Adrenal gland (tissue), 12 donors: ENCODE measurements around the gene IL17RD. TPM values are rescaled to one million over a fixed set of nuclear protein-coding genes. Genes with fewer than 3 reads are reported as not detected.

Experiments
- DNase-seq, 7 donors: peaks; one replicate each; pipeline ENCODE4 v3.0.0-alpha.2; 2019 to 2020
- H3K27ac ChIP-seq, 5 donors: fragments of 200-600 bp; sonication (generic) in 4 of 5; 1 replicate in 3 of 5; 2 replicates in 2 of 5; pipeline versions ENCODE4 v1.5.1 to v1.8.0; 2016 to 2020; ENCODE audit warnings: mild to moderate bottlenecking in 1 of 5
- H3K27me3 ChIP-seq: fragments of 200-600 bp; 2 replicates; pipeline ENCODE4 v1.8.0; 2021
- H3K36me3 ChIP-seq, 2 donors: fragments of 200-600 bp; replicated peaks in 1 of 2; 1 replicate in 1 of 2; 2 replicates in 1 of 2; pipeline versions ENCODE4 v1.5.1 to v1.8.0; 2018 to 2022
- H3K4me1 ChIP-seq, 2 donors: fragments of 200-600 bp; replicated peaks in 1 of 2; 1 replicate in 1 of 2; 2 replicates in 1 of 2; pipeline versions ENCODE4 v1.5.1 to v1.8.0; 2018 to 2021
- H3K4me3 ChIP-seq, 4 donors: fragments of 200-600 bp; sonication (generic) in 3 of 4; one replicate each; pipeline ENCODE4 v1.5.1; 2016 to 2018
- H3K9me3 ChIP-seq, 3 donors: fragments of 200-600 bp; sonication (generic) in 1 of 3; replicated peaks in 1 of 3; 1 replicate in 2 of 3; 2 replicates in 1 of 3; pipeline versions ENCODE4 v1.5.1 to v1.8.0; 2016 to 2021
- CTCF ChIP-seq, 6 experiments: fragments of 450-650 bp in 4 of 6; fragments of 200-600 bp in 2 of 6; sonication (generic) in 1 of 6; IDR thresholded peaks; 1 replicate in 5 of 6; 2 replicates in 1 of 6; pipeline versions ENCODE4 v1.5.1 to v1.8.0; 2016 to 2021; ENCODE audit warnings: antibody characterized with exemption in 6 of 6, mild to moderate bottlenecking in 2 of 6, moderate library complexity in 1 of 6
- POLR2A ChIP-seq, 2 donors: fragments of 450-650 bp; IDR thresholded peaks; one replicate each; pipeline ENCODE4 v1.6.1; 2017; ENCODE audit warnings: antibody characterized with exemption in 2 of 2, mild to moderate bottlenecking in 2 of 2, moderate library complexity in 1 of 2
- WGBS, 4 donors: extraction: QIAGEN DNeasy Blood & Tissue Kit in 2 of 4; methylation state at CpG; one replicate each; pipeline versions ENCODE4 v1.1.5 to v1.1.7; 2013 to 2017; 5-methylcytosine and 5-hydroxymethylcytosine counted together
- intact Hi-C, 2 donors: fragments of 100-400 bp; cut with DNase I; formaldehyde crosslinking; loops; one replicate each; pipeline versions ENCODE4 v1.14.1 to v1.15.0; 2022 to 2023
- polyA plus RNA-seq, 3 donors: library from polyadenylated mRNA; stranded (reverse); fragments of 200-250 nt in 2 of 3; fragments of 350-450 nt in 1 of 3; fragmentation: Illumina TruSeq in 1 of 3; extraction: RNeasy Lipid Tissue Mini Kit (QIAGEN cat#74804) in 1 of 3; gene quantifications; one replicate each; pipeline ENCODE4 v1.2.3, GENCODE V29; 2013 to 2014
- total RNA-seq, 9 donors: library from RNA; depleted of rRNA in 4 of 9; stranded (reverse); fragments of >200 nt in 4 of 9; fragments of 120-200 nt in 1 of 9; fragmentation: NEBNext Ultra II Directional in 1 of 9; extraction: Animal tissue kit (Norgen Biotek cat#: 25700) in 1 of 9; gene quantifications; one replicate each; pipeline versions ENCODE4 v1.1.0 to v1.2.4, GENCODE V29; 2013 to 2023
- donor health status: healthy with polysubstance abuse.
- donor health status: Bipolar disorder and iron deficiency.
- donor health status: DM: yes; HTN: yes; CAD: no.
- donor health status: DM: no; HTN: no; CAD: no.
- donor health status: DM: no; HTN: no; CAD: no.
- donor health status: DM: yes; HTN: yes; CAD: no.

Gene IL17RD
- total and polyA plus RNA-seq, 12 donors = 0.44 to 7.1 (median 1.5) TPM

GRCh38 chr3:57192028-57192427 is 26.9 kb upstream of the IL17RD start:
- no peaks in the 10 kb centered on the region for H3K36me3 ChIP-seq
- H3K27me3 ChIP-seq = no peaks in the 10 kb centered on the region
- WGBS, 4 donors = 90 to 98% (median 92%) methylated on average over 3 of the region's 3 CpGs
- H3K4me3 ChIP-seq = no peak overlapping the region
- intact Hi-C loops = no loop called here
- no peak for TF ChIP-seq POLR2A (IDR thresholded peaks at IDR 0.05)
- no peak for TF ChIP-seq CTCF (IDR thresholded peaks at IDR 0.05)
- no peak overlapping the region for H3K27ac ChIP-seq
- no peaks in the 10 kb centered on the region for H3K4me1 ChIP-seq
- no peak for DNase-seq
- no peaks in the 10 kb centered on the region for H3K9me3 ChIP-seq

- 52 to 62% (median 57%) methylated on average over 6 of the region's 6 CpGs for WGBS, 4 donors
- no peaks in the 10 kb centered on the region for H3K36me3 ChIP-seq
- no peak for DNase-seq
- H3K4me3 ChIP-seq = no peak overlapping the region
- H3K9me3 ChIP-seq = no peaks in the 10 kb centered on the region
- intact Hi-C loops = no loop called here
- TF ChIP-seq CTCF (IDR thresholded peaks at IDR 0.05) (no peak), POLR2A (IDR thresholded peaks at IDR 0.05) (no peak)
- H3K27ac ChIP-seq = no peak overlapping the region
- no peaks in the 10 kb centered on the region for H3K4me1 ChIP-seq
- no peaks in the 10 kb centered on the region for H3K27me3 ChIP-seq
Measured at GRCh38 chr3:57184526-57184925, 19.4 kb upstream of the IL17RD start.

- Histone ChIP-seq H3K27me3 (no peaks in the 10 kb centered on the region), H3K9me3 (no peaks in the 10 kb centered on the region), H3K4me1 (no peaks in the 10 kb centered on the region), H3K36me3 (no peaks in the 10 kb centered on the region), H3K4me3 (no peak overlapping the region), H3K27ac (no peak overlapping the region)
- TF ChIP-seq POLR2A (IDR thresholded peaks at IDR 0.05) (no peak), CTCF (IDR thresholded peaks at IDR 0.05) (peak in 2 of 6 experiments; percentile 24 to 33)
- 68 to 81% (median 74%) methylated on average over 5 of the region's 5 CpGs for WGBS, 4 donors
- DNase-seq = no peak
- intact Hi-C loops = loop anchor here in 1 of 2 donors (10.0 kb wide), 1 partner anchor 45 kb away; the partner anchor contains the start of gene APPL1
Measured at GRCh38 chr3:57179580-57180410, 14.6 kb upstream of the IL17RD start.

GRCh38 chr3:57176045-57176444 is 10.9 kb upstream of the IL17RD start:
- intact Hi-C loops = loop anchor here in 1 of 2 donors (10.0 kb wide), 1 partner anchor 49 kb away; the partner anchor contains the start of gene APPL1
- Histone ChIP-seq H3K27ac (no peak overlapping the region), H3K4me1 (no peaks in the 10 kb centered on the region), H3K4me3 (no peak overlapping the region), H3K27me3 (no peaks in the 10 kb centered on the region), H3K9me3 (no peaks in the 10 kb centered on the region), H3K36me3 (no peaks in the 10 kb centered on the region)
- TF ChIP-seq CTCF (IDR thresholded peaks at IDR 0.05) (no peak), POLR2A (IDR thresholded peaks at IDR 0.05) (no peak)
- no peak for DNase-seq
- 50 to 78% (median 53%) methylated on average over 1 of the region's 1 CpG for WGBS, 4 donors
